BLaER1 (cell line): ENCODE data around the gene PTTG1IP.

Experiments used
- H3K27ac ChIP-seq: shearing (Covaris generic); formaldehyde crosslinking; 2 replicates; pipeline ENCODE4 v1.8.1; 2022
- H3K27me3 ChIP-seq: shearing (Covaris generic); formaldehyde crosslinking; 2 replicates; pipeline ENCODE4 v1.8.1; 2022
- H3K36me3 ChIP-seq: shearing (Covaris generic); formaldehyde crosslinking; 2 replicates; pipeline ENCODE4 v1.8.1; 2022
- H3K4me1 ChIP-seq: shearing (Covaris generic); formaldehyde crosslinking; 2 replicates; pipeline ENCODE4 v1.8.1; 2022
- H3K4me2 ChIP-seq: shearing (Covaris generic); formaldehyde crosslinking; 2 replicates; pipeline ENCODE4 v1.8.1; 2022
- H3K4me3 ChIP-seq: shearing (Covaris generic); formaldehyde crosslinking; 2 replicates; pipeline ENCODE4 v1.8.1; 2022
- H3K9ac ChIP-seq: shearing (Covaris generic); formaldehyde crosslinking; 2 replicates; pipeline ENCODE4 v1.8.1; 2022
- H3K9me3 ChIP-seq: shearing (Covaris generic); formaldehyde crosslinking; 2 replicates; pipeline ENCODE4 v1.8.1; 2022
- H4K20me1 ChIP-seq: shearing (Covaris generic); formaldehyde crosslinking; 2 replicates; pipeline ENCODE4 v1.8.1; 2022
- Cebpa-rat ChIP-seq: shearing (Covaris generic); IDR thresholded peaks from 2 replicates; pipeline ENCODE4 v1.8.1; 2022

Gene PTTG1IP

GRCh38 chr21:44909719-44910118 is 36.2 kb upstream of the PTTG1IP start:
- no peak overlapping the region for H3K4me3 ChIP-seq
- no peaks in the 10 kb centered on the region for H3K27me3 ChIP-seq
- no peaks in the 10 kb centered on the region for H3K9me3 ChIP-seq
- H3K9ac ChIP-seq, result no peak overlapping the region
- H3K4me2 ChIP-seq, result peak overlapping the region; percentile 91
- peak overlapping the region; percentile 78 for H3K27ac ChIP-seq
- no peaks in the 10 kb centered on the region for H3K36me3 ChIP-seq
- TF ChIP-seq Cebpa-rat, result no peak
- peaks cover 5% of the 10 kb centered on the region; the same call in 1 of the 2 replicates for H4K20me1 ChIP-seq
- peaks cover 95% of the 10 kb centered on the region for H3K4me1 ChIP-seq

- H3K27ac ChIP-seq, result no peak overlapping the region
These were observed 35.4 kb upstream of the PTTG1IP start for GRCh38 chr21:44908908-44909307.

GRCh38 chr21:44907966-44908895 is 34.7 kb upstream of the PTTG1IP start:
- Histone ChIP-seq H3K4me3 (peak overlapping the region; percentile 23), H3K9me3 (no peaks in the 10 kb centered on the region), H3K4me2 (peak overlapping the region; percentile 91), H3K36me3 (peaks cover 8% of the 10 kb centered on the region), H3K27me3 (no peaks in the 10 kb centered on the region), H4K20me1 (peaks cover 5% of the 10 kb centered on the region; the same call in 1 of the 2 replicates), H3K9ac (peak overlapping the region; percentile 54; the same call in 1 of the 2 replicates), H3K4me1 (peaks cover 80% of the 10 kb centered on the region), H3K27ac (peak overlapping the region; percentile 69)
- TF ChIP-seq Cebpa-rat, result no peak

More at GRCh38 chr21:44908908-44909307, 35.4 kb upstream of the PTTG1IP start:
- Histone ChIP-seq H3K9ac (no peak overlapping the region), H3K4me2 (peak overlapping the region; percentile 91), H3K27me3 (no peaks in the 10 kb centered on the region), H3K4me1 (peaks cover 87% of the 10 kb centered on the region), H3K36me3 (peaks cover under 1% of the 10 kb centered on the region; the same call in 1 of the 2 replicates), H3K4me3 (no peak overlapping the region), H3K9me3 (no peaks in the 10 kb centered on the region), H4K20me1 (peaks cover 5% of the 10 kb centered on the region; the same call in 1 of the 2 replicates)
- TF ChIP-seq Cebpa-rat, result no peak

- no peaks in the 10 kb centered on the region for H3K9me3 ChIP-seq
- H3K9ac ChIP-seq, result peak overlapping the region; percentile 54; the same call in 1 of the 2 replicates
- H3K4me1 ChIP-seq, result peaks cover 72% of the 10 kb centered on the region
- H3K27me3 ChIP-seq, result no peaks in the 10 kb centered on the region
- TF ChIP-seq Cebpa-rat, result no peak
- peaks cover 16% of the 10 kb centered on the region for H3K36me3 ChIP-seq
- peak overlapping the region; percentile 23 for H3K4me3 ChIP-seq
- peak overlapping the region; percentile 69 for H3K27ac ChIP-seq
- H3K4me2 ChIP-seq, result peak overlapping the region; percentile 91
- peaks cover 5% of the 10 kb centered on the region; the same call in 1 of the 2 replicates for H4K20me1 ChIP-seq
These were observed 33.9 kb upstream of the PTTG1IP start for GRCh38 chr21:44907225-44907965.

- H3K36me3 ChIP-seq, result peaks cover 33% of the 10 kb centered on the region
- no peak overlapping the region for H3K27ac ChIP-seq
- H3K9me3 ChIP-seq, result no peaks in the 10 kb centered on the region
- peaks cover 5% of the 10 kb centered on the region; the same call in 1 of the 2 replicates for H4K20me1 ChIP-seq
- no peak for TF ChIP-seq Cebpa-rat
- peaks cover 63% of the 10 kb centered on the region for H3K4me1 ChIP-seq
- no peak overlapping the region for H3K4me3 ChIP-seq
- peak overlapping the region; percentile 47 for H3K4me2 ChIP-seq
- H3K9ac ChIP-seq, result no peak overlapping the region
- no peaks in the 10 kb centered on the region for H3K27me3 ChIP-seq
These were observed 32.2 kb upstream of the PTTG1IP start for GRCh38 chr21:44905728-44906090.

- Histone ChIP-seq H3K27ac (no peak overlapping the region), H3K27me3 (no peaks in the 10 kb centered on the region), H3K9me3 (no peaks in the 10 kb centered on the region), H3K4me2 (peak overlapping the region; percentile 47), H4K20me1 (peaks cover 5% of the 10 kb centered on the region; the same call in 1 of the 2 replicates), H3K36me3 (peaks cover 38% of the 10 kb centered on the region), H3K9ac (no peak overlapping the region), H3K4me1 (peaks cover 62% of the 10 kb centered on the region), H3K4me3 (no peak overlapping the region)
- TF ChIP-seq Cebpa-rat, result no peak
These were observed 31.7 kb upstream of the PTTG1IP start for GRCh38 chr21:44905016-44905727.

GRCh38 chr21:44904141-44904923 is 30.8 kb upstream of the PTTG1IP start:
- TF ChIP-seq Cebpa-rat, result no peak
- Histone ChIP-seq H3K4me3 (no peak overlapping the region), H3K27me3 (no peaks in the 10 kb centered on the region), H3K27ac (no peak overlapping the region), H3K36me3 (peaks cover 47% of the 10 kb centered on the region), H3K4me1 (peaks cover 54% of the 10 kb centered on the region), H3K9ac (no peak overlapping the region), H3K9me3 (no peaks in the 10 kb centered on the region), H3K4me2 (no peak overlapping the region), H4K20me1 (peaks cover 5% of the 10 kb centered on the region; the same call in 1 of the 2 replicates)

- peaks cover 47% of the 10 kb centered on the region for H3K4me1 ChIP-seq
- H4K20me1 ChIP-seq, result peaks cover 5% of the 10 kb centered on the region; the same call in 1 of the 2 replicates
- peaks cover 53% of the 10 kb centered on the region for H3K36me3 ChIP-seq
- no peak for TF ChIP-seq Cebpa-rat
- H3K9ac ChIP-seq, result no peak overlapping the region
- no peak overlapping the region for H3K27ac ChIP-seq
- no peak overlapping the region for H3K4me2 ChIP-seq
- H3K9me3 ChIP-seq, result no peaks in the 10 kb centered on the region
- no peak overlapping the region for H3K4me3 ChIP-seq
- no peaks in the 10 kb centered on the region for H3K27me3 ChIP-seq
These were observed 30.2 kb upstream of the PTTG1IP start for GRCh38 chr21:44903689-44904088.
